GM23338 (cell line): ENCODE results near the gene TWF2. TPM values are rescaled to one million over a fixed set of nuclear protein-coding genes. Genes with fewer than 3 reads are reported as not detected.

ENCODE experiments used
- ATAC-seq: fragments of 200-7000 bp; cut with Tn5 transposase; 3 replicates; pipeline ENCODE4 v1.9.1; 2020
- DNase-seq: peaks from one replicate; pipeline ENCODE4 v3.0.0-alpha.2; 2015; ENCODE audit warnings: low spot score
- H2AFZ ChIP-seq: fragments of 200-600 bp; sonication (generic); 2 replicates; pipeline ENCODE4 v1.8.0; 2016; ENCODE audit warnings: antibody characterized with exemption, mild to moderate bottlenecking, moderate library complexity
- H3F3A ChIP-seq: fragments of 200-600 bp; sonication (generic); replicated peaks from 2 replicates; pipeline ENCODE4 v1.8.0; 2017; ENCODE audit warnings: antibody characterized with exemption, mixed run types, low read depth
- H3K27ac ChIP-seq: fragments of 200-600 bp; sonication (generic); 2 replicates; pipeline ENCODE4 v1.6.1; 2016; ENCODE audit warnings: low read depth
- H3K27me3 ChIP-seq: fragments of 200-600 bp; sonication (generic); 2 replicates; pipeline ENCODE4 v1.8.0; 2016; ENCODE audit warnings: mild to moderate bottlenecking, mixed run types, moderate library complexity; ENCODE audit not compliant: insufficient read depth
- H3K36me3 ChIP-seq: fragments of 200-600 bp; sonication (generic); 2 replicates; pipeline ENCODE4 v1.8.0; 2016; ENCODE audit warnings: mild to moderate bottlenecking; ENCODE audit not compliant: insufficient read depth
- H3K4me1 ChIP-seq: fragments of 200-600 bp; sonication (generic); 2 replicates; pipeline ENCODE4 v1.8.0; 2016; ENCODE audit warnings: mild to moderate bottlenecking, moderate library complexity; ENCODE audit not compliant: insufficient read depth
- H3K4me2 ChIP-seq: fragments of 200-600 bp; sonication (generic); 2 replicates; pipeline ENCODE4 v1.7.1; 2017; ENCODE audit warnings: mixed run types
- H3K4me3 ChIP-seq: fragments of 200-600 bp; sonication (generic); 2 replicates; pipeline ENCODE4 v1.6.1; 2016; ENCODE audit warnings: mixed run types
- H3K79me2 ChIP-seq: fragments of 200-600 bp; sonication (generic); replicated peaks from 2 replicates; pipeline ENCODE4 v1.8.0; 2017; ENCODE audit warnings: mild to moderate bottlenecking; ENCODE audit not compliant: insufficient read depth
- H3K9me2 ChIP-seq: fragments of 200-600 bp; sonication (generic); 2 replicates; pipeline ENCODE4 v1.8.0; 2017; ENCODE audit not compliant: insufficient read depth
- H4K20me1 ChIP-seq: fragments of 200-600 bp; sonication (generic); replicated peaks from 2 replicates; pipeline ENCODE4 v1.8.0; 2017; ENCODE audit warnings: mild to moderate bottlenecking; ENCODE audit not compliant: insufficient read depth
- H3K27ac Mint-ChIP-seq: 2 replicates; pipeline ENCODE4 v1.8.0; 2020; ENCODE audit warnings: inconsistent platforms, mild to moderate bottlenecking, moderate library complexity, mixed read lengths
- H3K27me3 Mint-ChIP-seq: 3 replicates; pipeline ENCODE4 v1.8.0; 2022; ENCODE audit warnings: low read depth, mild to moderate bottlenecking, moderate library complexity, mixed read lengths, inconsistent platforms; ENCODE audit not compliant: insufficient read depth, poor library complexity
- H3K36me3 Mint-ChIP-seq: 3 replicates; pipeline ENCODE4 v1.8.0; 2021; ENCODE audit warnings: low read depth, mild to moderate bottlenecking, inconsistent platforms, moderate library complexity, mixed read lengths
- H3K4me1 Mint-ChIP-seq: 3 replicates; pipeline ENCODE4 v1.8.0; 2020; ENCODE audit warnings: mild to moderate bottlenecking, inconsistent platforms, mixed read lengths
- H3K4me3 Mint-ChIP-seq: 3 replicates; pipeline ENCODE4 v1.8.0; 2021; ENCODE audit warnings: moderate library complexity, mild to moderate bottlenecking, inconsistent platforms, mixed read lengths
- H3K9me3 Mint-ChIP-seq: 3 replicates; pipeline ENCODE4 v1.8.0; 2020; ENCODE audit warnings: moderate library complexity, mild to moderate bottlenecking, inconsistent platforms, mixed read lengths
- EZH2 ChIP-seq: fragments of 200-600 bp; sonication (generic); IDR thresholded peaks from one replicate; pipeline ENCODE4 v1.8.0; 2017; ENCODE audit warnings: antibody characterized with exemption, mild to moderate bottlenecking, low read depth; ENCODE audit not compliant: unreplicated experiment
- POLR2AphosphoS5 ChIP-seq: IDR thresholded peaks from 2 replicates; pipeline ENCODE4 v1.6.1; 2016; ENCODE audit warnings: antibody characterized with exemption, low read depth
- polyA plus RNA-seq: library from polyadenylated mRNA; unstranded; fragments of >200 nt; fragmentation: Nextera tagmentation; extraction: Ambion mirVana; gene quantifications from 2 replicates; pipeline ENCODE4 v1.2.1, GENCODE V29; 2016
- total RNA-seq: library from RNA; depleted of rRNA; stranded (reverse); fragments of >200 nt; shearing (Covaris generic); gene quantifications from 2 replicates; pipeline ENCODE4 v1.2.3, GENCODE V29; 2014
- TF ChIP-seq, protein P1 (sequence below), 2 experiments: fragments of 200-600 bp in 1 of 2; sonication (generic) in 1 of 2; conservative IDR thresholded peaks; 2 replicates each; pipeline versions ENCODE4 v1.5.1 to v1.6.1; 2016 to 2017; ENCODE audit warnings: antibody characterized with exemption in 2 of 2, low read depth in 2 of 2, mild to moderate bottlenecking in 2 of 2, moderate library complexity in 1 of 2

The TWF2 gene
- total and polyA plus RNA-seq, 2 experiments from 2014 or later = 38.9 to 120 TPM

DNA sequence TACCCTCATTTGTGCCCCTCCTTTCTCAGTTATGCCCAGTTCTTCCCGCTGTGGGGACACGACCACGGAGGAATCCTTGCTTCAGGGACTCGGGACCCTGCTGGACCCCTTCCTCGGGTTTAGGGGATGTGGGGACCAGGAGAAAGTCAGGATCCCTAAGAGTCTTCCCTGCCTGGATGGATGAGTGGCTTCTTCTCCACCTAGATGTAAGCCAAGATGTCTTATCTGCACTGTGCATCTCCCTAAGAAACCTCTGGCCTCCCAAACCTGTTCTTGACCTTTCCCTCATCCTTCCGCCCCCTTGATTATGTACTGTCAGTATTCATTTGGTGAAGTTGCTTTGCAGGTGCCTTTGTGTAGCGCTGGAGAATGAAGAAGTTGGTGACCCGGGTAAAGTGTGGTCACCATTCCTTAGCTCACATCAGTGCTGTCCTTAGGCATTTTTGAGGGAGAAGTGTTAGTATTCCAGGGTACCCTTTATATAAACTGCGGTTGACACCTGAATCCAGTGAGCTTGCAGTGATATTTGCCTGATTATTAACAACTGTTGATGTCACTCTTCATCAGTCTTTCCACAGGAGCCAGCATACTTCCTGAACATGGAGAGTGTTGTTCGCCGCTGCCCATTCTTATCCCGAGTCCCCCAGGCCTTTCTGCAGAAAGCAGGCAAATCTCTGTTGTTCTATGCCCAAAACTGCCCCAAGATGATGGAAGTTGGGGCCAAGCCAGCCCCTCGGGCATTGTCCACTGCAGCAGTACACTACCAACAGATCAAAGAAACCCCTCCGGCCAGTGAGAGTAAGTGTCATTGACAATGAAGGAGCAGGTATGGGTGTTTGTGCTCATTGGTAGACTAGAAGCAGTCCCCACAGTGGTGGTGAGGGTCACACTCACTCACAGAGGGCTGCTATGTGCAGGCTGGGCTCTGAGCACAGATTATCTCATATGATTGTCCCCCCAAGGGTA, 40.0 kb downstream of the TWF2 start:
- TF ChIP-seq POLR2AphosphoS5 = no peak
- peak; percentile 12 for TF ChIP-seq EZH2
- no peaks in the 10 kb centered on the region for H3K9me2 ChIP-seq

DNA sequence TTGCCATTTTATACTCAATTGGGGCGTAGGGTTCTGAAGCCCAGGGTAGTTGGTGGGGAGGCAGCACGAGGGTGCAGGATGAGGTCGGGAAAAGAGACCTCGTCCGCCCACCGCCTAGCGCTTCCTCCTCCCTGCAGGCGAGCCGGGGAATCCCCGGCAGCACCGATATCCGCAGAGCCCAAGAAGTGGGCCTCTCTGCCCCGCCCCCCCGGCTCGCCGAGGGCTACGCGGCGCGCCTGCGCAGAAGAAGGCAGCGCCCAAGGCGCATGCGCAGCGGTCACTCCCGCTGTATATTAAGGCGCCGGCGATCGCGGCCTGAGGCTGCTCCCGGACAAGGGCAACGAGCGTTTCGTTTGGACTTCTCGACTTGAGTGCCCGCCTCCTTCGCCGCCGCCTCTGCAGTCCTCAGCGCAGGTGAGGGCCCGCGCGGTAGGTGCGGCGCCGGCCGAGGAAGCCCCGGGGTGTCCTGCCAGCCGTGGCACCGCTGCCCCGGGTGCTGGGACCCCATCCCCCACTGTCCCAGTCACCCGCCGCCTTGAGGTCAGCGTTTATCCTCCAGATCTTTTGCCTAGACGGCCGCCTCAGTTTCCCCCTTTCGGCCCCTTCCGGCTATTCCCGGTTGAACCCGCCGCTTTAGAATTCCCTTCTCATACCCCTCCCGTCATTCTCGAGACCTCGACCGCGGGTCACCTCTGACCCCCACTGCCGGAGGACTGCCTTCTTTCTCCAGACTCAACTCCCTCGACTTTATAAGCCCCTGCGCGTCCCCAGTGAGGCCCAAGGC, 40.9 kb downstream of the TWF2 start, which contains the start of gene ALAS1:
ALAS1 (plus strand) TSS at position 319 of the 784 bp plus-strand sequence. CDS start 1,082 bp downstream, outside the sequence.
- H3K27ac Mint-ChIP-seq = peak within 1 kb of the TSS; percentile 86
- peaks cover 4% of the 10 kb centered on the region; the same call in 1 of the 3 replicates for H3K9me3 Mint-ChIP-seq
- Histone ChIP-seq H3K4me3 (peak within 1 kb of the TSS; percentile 95), H3K9me2 (no peaks in the 10 kb centered on the region), H3K4me2 (peak within 1 kb of the TSS; percentile 100), H2AFZ (peak within 1 kb of the TSS; percentile 99), H3K27ac (peak within 1 kb of the TSS; percentile 86; the same call in 1 of the 2 replicates), H3K4me1 (peaks cover 10% of the 10 kb centered on the region), H3K79me2 (peaks cover 12% of the 10 kb centered on the region), H3K27me3 (no peaks in the 10 kb centered on the region), H3K36me3 (peaks cover 37% of the 10 kb centered on the region), H3F3A (peaks cover 9% of the 10 kb centered on the region; the same call in 1 of the 2 replicates), H4K20me1 (peaks cover 10% of the 10 kb centered on the region; the same call in 1 of the 2 replicates)
- H3K36me3 Mint-ChIP-seq = peaks cover 28% of the 10 kb centered on the region
- ATAC-seq (peak; percentile 96), DNase-seq (peak; percentile 94)
- H3K27me3 Mint-ChIP-seq = peaks cover 14% of the 10 kb centered on the region
- peak within 1 kb of the TSS; percentile 98 for H3K4me3 Mint-ChIP-seq
- peaks cover 14% of the 10 kb centered on the region for H3K4me1 Mint-ChIP-seq
- TF ChIP-seq POLR2AphosphoS5 = peak; percentile 87
- TF ChIP-seq, protein P1, sequence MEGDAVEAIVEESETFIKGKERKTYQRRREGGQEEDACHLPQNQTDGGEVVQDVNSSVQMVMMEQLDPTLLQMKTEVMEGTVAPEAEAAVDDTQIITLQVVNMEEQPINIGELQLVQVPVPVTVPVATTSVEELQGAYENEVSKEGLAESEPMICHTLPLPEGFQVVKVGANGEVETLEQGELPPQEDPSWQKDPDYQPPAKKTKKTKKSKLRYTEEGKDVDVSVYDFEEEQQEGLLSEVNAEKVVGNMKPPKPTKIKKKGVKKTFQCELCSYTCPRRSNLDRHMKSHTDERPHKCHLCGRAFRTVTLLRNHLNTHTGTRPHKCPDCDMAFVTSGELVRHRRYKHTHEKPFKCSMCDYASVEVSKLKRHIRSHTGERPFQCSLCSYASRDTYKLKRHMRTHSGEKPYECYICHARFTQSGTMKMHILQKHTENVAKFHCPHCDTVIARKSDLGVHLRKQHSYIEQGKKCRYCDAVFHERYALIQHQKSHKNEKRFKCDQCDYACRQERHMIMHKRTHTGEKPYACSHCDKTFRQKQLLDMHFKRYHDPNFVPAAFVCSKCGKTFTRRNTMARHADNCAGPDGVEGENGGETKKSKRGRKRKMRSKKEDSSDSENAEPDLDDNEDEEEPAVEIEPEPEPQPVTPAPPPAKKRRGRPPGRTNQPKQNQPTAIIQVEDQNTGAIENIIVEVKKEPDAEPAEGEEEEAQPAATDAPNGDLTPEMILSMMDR (conservative IDR thresholded peaks at IDR 0.05; ENCODE audit: low read depth in 2 of 2) = no peak

More for the DNA sequence above, 40.0 kb downstream of the TWF2 start:
- Mint-ChIP-seq H3K27ac (peak overlapping the region; percentile 86), H3K4me3 (peak overlapping the region; percentile 98), H3K27me3 (peaks cover 10% of the 10 kb centered on the region), H3K9me3 (peaks cover 4% of the 10 kb centered on the region; the same call in 1 of the 3 replicates), H3K36me3 (peaks cover 37% of the 10 kb centered on the region), H3K4me1 (peaks cover 14% of the 10 kb centered on the region)
- Histone ChIP-seq H3K36me3 (peaks cover 45% of the 10 kb centered on the region), H3F3A (peaks cover 9% of the 10 kb centered on the region; the same call in 1 of the 2 replicates), H3K27me3 (no peaks in the 10 kb centered on the region), H3K4me3 (peak overlapping the region; percentile 95), H3K4me2 (peak overlapping the region; percentile 100), H2AFZ (no peak overlapping the region), H3K27ac (no peak overlapping the region), H3K4me1 (peaks cover 10% of the 10 kb centered on the region), H3K79me2 (peaks cover 12% of the 10 kb centered on the region), H4K20me1 (peaks cover 13% of the 10 kb centered on the region; the same call in 1 of the 2 replicates)
- no peak for DNase-seq
- ATAC-seq = no peak
